ENCODE results near the gene CYP1A1. TPM values are rescaled to one million over a fixed set of nuclear protein-coding genes. Genes with fewer than 3 reads are reported as not detected.
"Not testable (repeated sequence)": the region's sequence is repeated elsewhere in the genome, so short reads cannot be mapped to it uniquely, and the experiment has no call there.

The CYP1A1 gene
- total RNA-seq, 1 donor from 2014 or later: 0.38 TPM

DNA sequence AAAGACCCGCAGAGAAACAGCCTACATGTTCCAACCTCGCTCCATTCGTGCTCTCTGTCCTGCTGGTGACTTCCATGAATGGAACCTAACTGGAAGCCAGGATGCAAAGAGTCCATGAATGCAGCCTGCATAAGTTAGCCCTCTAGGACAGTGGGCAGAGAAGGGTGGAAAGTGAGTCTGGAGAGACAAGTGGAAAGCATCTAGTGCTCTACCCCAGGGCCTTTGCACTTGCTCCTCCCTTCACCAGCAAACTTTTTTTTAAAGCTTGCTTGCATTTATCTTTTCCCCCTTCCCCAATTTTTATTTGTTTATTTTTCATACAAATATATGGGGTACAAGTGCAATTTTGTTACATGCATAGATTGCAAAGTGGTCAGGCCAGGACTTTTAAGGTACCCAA, 7.9 kb upstream of the CYP1A1 start:
- intact Hi-C loops (cut with DNase I): no loop called here
- peaks cover 9% of the 10 kb centered on the region for H3K27me3 ChIP-seq (ENCODE audit: low read depth)

GRCh38 chr15:74732846-74733245, 7.5 kb upstream of the CYP1A1 start:
- Histone ChIP-seq H3K4me3 (no peak overlapping the region), H3K9me3 (no peaks in the 10 kb centered on the region), H3K27me3 (ENCODE audit: low read depth) (peaks cover 11% of the 10 kb centered on the region), H3K27ac (no peak overlapping the region), H3K4me1 (no peaks in the 10 kb centered on the region), H3K36me3 (no peaks in the 10 kb centered on the region)
- no peak for ATAC-seq
- DNase-seq: no peak
- TF ChIP-seq, protein P1, sequence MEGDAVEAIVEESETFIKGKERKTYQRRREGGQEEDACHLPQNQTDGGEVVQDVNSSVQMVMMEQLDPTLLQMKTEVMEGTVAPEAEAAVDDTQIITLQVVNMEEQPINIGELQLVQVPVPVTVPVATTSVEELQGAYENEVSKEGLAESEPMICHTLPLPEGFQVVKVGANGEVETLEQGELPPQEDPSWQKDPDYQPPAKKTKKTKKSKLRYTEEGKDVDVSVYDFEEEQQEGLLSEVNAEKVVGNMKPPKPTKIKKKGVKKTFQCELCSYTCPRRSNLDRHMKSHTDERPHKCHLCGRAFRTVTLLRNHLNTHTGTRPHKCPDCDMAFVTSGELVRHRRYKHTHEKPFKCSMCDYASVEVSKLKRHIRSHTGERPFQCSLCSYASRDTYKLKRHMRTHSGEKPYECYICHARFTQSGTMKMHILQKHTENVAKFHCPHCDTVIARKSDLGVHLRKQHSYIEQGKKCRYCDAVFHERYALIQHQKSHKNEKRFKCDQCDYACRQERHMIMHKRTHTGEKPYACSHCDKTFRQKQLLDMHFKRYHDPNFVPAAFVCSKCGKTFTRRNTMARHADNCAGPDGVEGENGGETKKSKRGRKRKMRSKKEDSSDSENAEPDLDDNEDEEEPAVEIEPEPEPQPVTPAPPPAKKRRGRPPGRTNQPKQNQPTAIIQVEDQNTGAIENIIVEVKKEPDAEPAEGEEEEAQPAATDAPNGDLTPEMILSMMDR (IDR thresholded peaks at IDR 0.05): no peak
- intact Hi-C loops (cut with DNase I): no loop called here

More for the DNA sequence above, 7.9 kb upstream of the CYP1A1 start:
- Histone ChIP-seq H3K9me3 (no peaks in the 10 kb centered on the region), H3K4me3 (no peak overlapping the region), H3K36me3 (no peaks in the 10 kb centered on the region), H3K4me1 (no peaks in the 10 kb centered on the region), H3K27ac (no peak overlapping the region)
- no peak for ATAC-seq
- TF ChIP-seq, protein P1 (IDR thresholded peaks at IDR 0.05): no peak
- no peak for DNase-seq

DNA sequence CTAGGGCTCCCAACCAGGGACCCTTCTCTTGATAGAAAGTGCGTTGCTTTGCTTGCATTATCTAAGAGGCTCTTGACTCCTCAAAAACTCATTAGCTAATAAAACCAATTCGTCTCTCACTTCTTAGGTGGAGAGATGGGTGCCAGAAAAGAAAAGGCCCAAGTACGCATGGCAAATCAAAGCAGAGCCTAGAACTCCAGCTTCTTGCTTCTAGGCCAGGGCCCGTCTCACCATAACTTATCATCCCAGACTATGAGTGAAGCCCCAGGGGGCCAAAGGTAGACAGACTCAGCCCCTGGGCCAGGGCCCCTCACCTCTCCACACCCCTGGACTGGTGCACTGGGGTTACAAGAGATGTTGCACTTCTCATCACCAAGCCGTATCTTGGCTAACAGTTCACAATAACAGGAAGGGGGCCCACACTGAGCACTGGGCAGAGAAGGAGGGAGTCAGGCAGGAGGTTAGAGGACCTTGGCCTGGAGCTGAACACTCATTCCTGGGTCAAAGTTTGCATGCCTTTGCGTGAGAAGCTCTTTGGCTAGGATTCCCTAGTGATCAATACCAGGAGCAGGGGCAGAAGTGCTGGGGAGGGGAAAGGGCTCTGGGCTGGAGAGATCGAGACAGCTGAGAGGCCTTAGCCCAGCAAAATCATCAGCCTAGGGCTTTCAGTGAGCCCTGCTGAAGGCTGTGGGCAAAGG, 5.4 kb upstream of the CYP1A1 start:
- TF ChIP-seq, protein P1 (IDR thresholded peaks at IDR 0.05): no peak
- H3K27me3 ChIP-seq (ENCODE audit: low read depth): peaks cover 15% of the 10 kb centered on the region
- ATAC-seq (no peak), DNase-seq (no peak)
- H3K4me1 ChIP-seq: peaks cover 12% of the 10 kb centered on the region
- intact Hi-C loops (cut with DNase I): no loop called here
- H3K27ac ChIP-seq: no peak overlapping the region
- no peaks in the 10 kb centered on the region for H3K36me3 ChIP-seq
- H3K4me3 ChIP-seq: no peak overlapping the region
- H3K9me3 ChIP-seq: no peaks in the 10 kb centered on the region

DNA sequence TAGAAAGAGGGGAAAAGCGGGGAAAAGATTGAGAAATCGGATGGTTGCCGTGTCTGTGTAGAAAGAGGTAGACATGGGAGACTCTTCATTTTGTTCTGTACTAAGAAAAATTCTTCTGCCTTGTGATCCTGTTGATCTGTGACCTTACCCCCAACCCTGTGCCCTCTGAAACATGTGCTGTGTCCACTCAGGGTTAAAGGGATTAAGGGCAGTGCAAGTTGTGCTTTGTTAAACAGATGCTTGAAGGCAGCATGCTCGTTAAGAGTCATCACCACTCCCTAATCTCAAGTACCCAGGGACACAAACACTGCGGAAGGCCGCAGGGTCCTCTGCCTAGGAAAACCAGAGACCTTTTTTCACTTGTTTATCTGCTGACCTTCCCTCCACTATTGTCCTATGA, 4.0 kb upstream of the CYP1A1 start:
- intact Hi-C loops (cut with DNase I); DNase-seq: not testable (repeated sequence)
- H3K27me3 ChIP-seq (ENCODE audit: low read depth): peaks cover 15% of the 10 kb centered on the region

GRCh38 chr15:74728699-74729098, 3.4 kb upstream of the CYP1A1 start:
- H3K9me3 ChIP-seq; H3K4me3 ChIP-seq; ATAC-seq; H3K36me3 ChIP-seq; intact Hi-C loops (cut with DNase I); H3K27ac ChIP-seq; DNase-seq: not testable (repeated sequence)
- Histone ChIP-seq H3K27me3 (ENCODE audit: low read depth) (peaks cover 15% of the 10 kb centered on the region), H3K4me1 (peaks cover 17% of the 10 kb centered on the region)

More for the DNA sequence above, 4.0 kb upstream of the CYP1A1 start:
- H3K27ac ChIP-seq, H3K4me3 ChIP-seq, H3K9me3 ChIP-seq, H3K36me3 ChIP-seq, ATAC-seq: not testable (repeated sequence)
- H3K4me1 ChIP-seq: peaks cover 17% of the 10 kb centered on the region

- ATAC-seq (no peak), DNase-seq (no peak)
- Histone ChIP-seq H3K4me1 (peaks cover 17% of the 10 kb centered on the region), H3K36me3 (no peaks in the 10 kb centered on the region), H3K27me3 (ENCODE audit: low read depth) (peaks cover 12% of the 10 kb centered on the region), H3K9me3 (no peaks in the 10 kb centered on the region), H3K4me3 (no peak overlapping the region), H3K27ac (no peak overlapping the region)
- intact Hi-C loops (cut with DNase I): no loop called here
- TF ChIP-seq, protein P1 (IDR thresholded peaks at IDR 0.05): no peak
Measured at GRCh38 chr15:74727727-74728126, 2.4 kb upstream of the CYP1A1 start.
